SH-SY5Y (cell line): ENCODE results near the gene ARL16.

ENCODE experiments used
- GATA2 ChIP-seq: IDR thresholded peaks from 2 replicates; pipeline ENCODE4 v1.6.1; 2011; ENCODE audit warnings: mild to moderate bottlenecking, low read depth, low read length
- GATA3 ChIP-seq: IDR thresholded peaks from 2 replicates; pipeline ENCODE4 v1.6.1; 2011; ENCODE audit warnings: low read depth, mild to moderate bottlenecking, low read length, moderate library complexity

- TF ChIP-seq GATA2 (no peak), GATA3 (no peak)
Observed at GRCh38 chr17:81712468-81713003, 28.9 kb upstream of the ARL16 start.
